Neural cell (in vitro differentiated cells): ENCODE data around the gene SERPINB2. TPM values are rescaled to one million over a fixed set of nuclear protein-coding genes. Genes with fewer than 3 reads are reported as not detected.

ENCODE experiments used
- H2AFZ ChIP-seq: fragments of 200-600, 300-800 bp; sonication (generic), shearing (Covaris generic); 2 replicates; pipeline ENCODE4 v1.6.0; 2014; ENCODE audit warnings: low read depth, mild to moderate bottlenecking, antibody characterized with exemption, low read length, moderate library complexity
- H3F3A ChIP-seq: fragments of 200-600 bp; shearing (Covaris generic); 2 replicates; pipeline ENCODE4 v1.6.1; 2016; ENCODE audit warnings: mild to moderate bottlenecking, moderate library complexity, mixed read lengths, antibody characterized with exemption, low read length; ENCODE audit not compliant: insufficient read depth, poor library complexity, severe bottlenecking
- H3K27ac ChIP-seq: fragments of 200-600, 300-800 bp; sonication (generic), shearing (Covaris generic); 2 replicates; pipeline ENCODE4 v1.5.1; 2014; ENCODE audit warnings: mild to moderate bottlenecking, low read length, moderate library complexity
- H3K27me3 ChIP-seq: fragments of 300-800, 200-600 bp; sonication (generic), shearing (Covaris generic); 2 replicates; pipeline ENCODE4 v1.6.0; 2014; ENCODE audit warnings: mild to moderate bottlenecking, low read depth, low read length, moderate library complexity; ENCODE audit not compliant: insufficient read depth
- H3K36me3 ChIP-seq: fragments of 300-800, 200-600 bp; sonication (generic), shearing (Covaris generic); 2 replicates; pipeline ENCODE4 v1.5.1; 2014; ENCODE audit warnings: mild to moderate bottlenecking, antibody characterized with exemption, low read length, moderate library complexity; ENCODE audit not compliant: insufficient read depth
- H3K4me2 ChIP-seq: fragments of 300-800, 200-600 bp; sonication (generic), shearing (Covaris generic); 2 replicates; pipeline ENCODE4 v1.6.0; 2014; ENCODE audit warnings: mild to moderate bottlenecking, low read length
- H3K4me3 ChIP-seq: fragments of 300-800, 200-600 bp; sonication (generic), shearing (Covaris generic); 2 replicates; pipeline ENCODE4 v1.5.1; 2014; ENCODE audit warnings: mild to moderate bottlenecking, low read length, moderate library complexity
- H3K79me2 ChIP-seq: fragments of 200-600 bp; shearing (Covaris generic); replicated peaks from 2 replicates; pipeline ENCODE4 v1.6.0; 2014; ENCODE audit warnings: mild to moderate bottlenecking, low read length, moderate library complexity; ENCODE audit not compliant: insufficient read depth
- H3K9ac ChIP-seq: fragments of 300-800, 200-600 bp; sonication (generic), shearing (Covaris generic); 2 replicates; pipeline ENCODE4 v1.6.1; 2016; ENCODE audit warnings: mild to moderate bottlenecking, low read length, mixed read lengths
- H3K9me2 ChIP-seq: fragments of 200-600 bp; shearing (Covaris generic); 2 replicates; pipeline ENCODE4 v1.6.1; 2016; ENCODE audit warnings: mild to moderate bottlenecking, low read length, mixed read lengths; ENCODE audit not compliant: insufficient read depth
- H3K9me3 ChIP-seq: fragments of 200-600, 300-800 bp; sonication (generic), shearing (Covaris generic); 2 replicates; pipeline ENCODE4 v1.6.1; 2016; ENCODE audit warnings: mild to moderate bottlenecking, mixed run types, low read length, moderate library complexity, mixed read lengths
- H4K20me1 ChIP-seq: fragments of 200-600 bp; shearing (Covaris generic); 2 replicates; pipeline ENCODE4 v1.6.1; 2016; ENCODE audit warnings: mild to moderate bottlenecking, mixed run types; ENCODE audit not compliant: insufficient read depth
- EP300 ChIP-seq: fragments of 450-650 bp; conservative IDR thresholded peaks from 2 replicates; pipeline ENCODE4 v1.6.1; 2014; ENCODE audit warnings: antibody characterized with exemption, mild to moderate bottlenecking, moderate library complexity; ENCODE audit not compliant: poor library complexity, severe bottlenecking
- EZH2 ChIP-seq: fragments of 200-600, 300-800 bp; shearing (Covaris generic), sonication (generic); IDR thresholded peaks from 2 replicates; pipeline ENCODE4 v1.6.1; 2014; ENCODE audit warnings: antibody characterized with exemption, low read length, borderline replicate concordance, mild to moderate bottlenecking; ENCODE audit not compliant: insufficient read depth, poor library complexity, severe bottlenecking
- MXI1 ChIP-seq: fragments of 450-650 bp; conservative IDR thresholded peaks from 2 replicates; pipeline ENCODE4 v1.6.1; 2014; ENCODE audit warnings: antibody characterized with exemption, mild to moderate bottlenecking; ENCODE audit not compliant: poor library complexity, severe bottlenecking
- POLR2AphosphoS5 ChIP-seq: IDR thresholded peaks from 2 replicates; pipeline ENCODE4 v1.6.1; 2012
- RAD21 ChIP-seq: fragments of 450-650 bp; conservative IDR thresholded peaks from 2 replicates; pipeline ENCODE4 v1.6.1; 2014; ENCODE audit warnings: antibody characterized with exemption, mild to moderate bottlenecking, moderate library complexity
- SMC3 ChIP-seq: fragments of 450-650 bp; conservative IDR thresholded peaks from 2 replicates; pipeline ENCODE4 v1.6.1; 2014; ENCODE audit warnings: antibody characterized with exemption, mild to moderate bottlenecking, moderate library complexity; ENCODE audit not compliant: poor library complexity
- TAF1 ChIP-seq: IDR thresholded peaks from 2 replicates; pipeline ENCODE4 v1.6.1; 2012; ENCODE audit warnings: low read depth
- polyA plus RNA-seq: library from polyadenylated mRNA; depleted of rRNA; stranded (reverse); fragments of >200 nt; gene quantifications from 2 replicates; pipeline ENCODE4 v1.2.3, GENCODE V29; 2014
- TF ChIP-seq, protein P1 (sequence below): fragments of 450-650 bp; IDR thresholded peaks from 2 replicates; pipeline ENCODE4 v1.5.1; 2014; ENCODE audit warnings: antibody characterized with exemption, mild to moderate bottlenecking, moderate library complexity; ENCODE audit not compliant: poor library complexity, severe bottlenecking
- TF ChIP-seq, protein P2 (sequence below): IDR thresholded peaks from 2 replicates; pipeline ENCODE4 v1.6.1; 2012; ENCODE audit warnings: borderline replicate concordance

The SERPINB2 gene
- polyA plus RNA-seq, 1 donor from 2014 or later, result not detected

- Histone ChIP-seq H3K27ac (no peak overlapping the region), H3K9me2 (no peaks in the 10 kb centered on the region), H3K9me3 (no peaks in the 10 kb centered on the region), H3K36me3 (no peaks in the 10 kb centered on the region), H2AFZ (no peak overlapping the region), H3K4me2 (no peak overlapping the region), H4K20me1 (no peaks in the 10 kb centered on the region), H3K27me3 (no peaks in the 10 kb centered on the region), H3K4me3 (no peak overlapping the region), H3K9ac (no peak overlapping the region), H3K79me2 (no peaks in the 10 kb centered on the region), H3F3A (no peaks in the 10 kb centered on the region)
- TF ChIP-seq, protein P1, sequence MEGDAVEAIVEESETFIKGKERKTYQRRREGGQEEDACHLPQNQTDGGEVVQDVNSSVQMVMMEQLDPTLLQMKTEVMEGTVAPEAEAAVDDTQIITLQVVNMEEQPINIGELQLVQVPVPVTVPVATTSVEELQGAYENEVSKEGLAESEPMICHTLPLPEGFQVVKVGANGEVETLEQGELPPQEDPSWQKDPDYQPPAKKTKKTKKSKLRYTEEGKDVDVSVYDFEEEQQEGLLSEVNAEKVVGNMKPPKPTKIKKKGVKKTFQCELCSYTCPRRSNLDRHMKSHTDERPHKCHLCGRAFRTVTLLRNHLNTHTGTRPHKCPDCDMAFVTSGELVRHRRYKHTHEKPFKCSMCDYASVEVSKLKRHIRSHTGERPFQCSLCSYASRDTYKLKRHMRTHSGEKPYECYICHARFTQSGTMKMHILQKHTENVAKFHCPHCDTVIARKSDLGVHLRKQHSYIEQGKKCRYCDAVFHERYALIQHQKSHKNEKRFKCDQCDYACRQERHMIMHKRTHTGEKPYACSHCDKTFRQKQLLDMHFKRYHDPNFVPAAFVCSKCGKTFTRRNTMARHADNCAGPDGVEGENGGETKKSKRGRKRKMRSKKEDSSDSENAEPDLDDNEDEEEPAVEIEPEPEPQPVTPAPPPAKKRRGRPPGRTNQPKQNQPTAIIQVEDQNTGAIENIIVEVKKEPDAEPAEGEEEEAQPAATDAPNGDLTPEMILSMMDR, result no peak
- TF ChIP-seq, protein P2, sequence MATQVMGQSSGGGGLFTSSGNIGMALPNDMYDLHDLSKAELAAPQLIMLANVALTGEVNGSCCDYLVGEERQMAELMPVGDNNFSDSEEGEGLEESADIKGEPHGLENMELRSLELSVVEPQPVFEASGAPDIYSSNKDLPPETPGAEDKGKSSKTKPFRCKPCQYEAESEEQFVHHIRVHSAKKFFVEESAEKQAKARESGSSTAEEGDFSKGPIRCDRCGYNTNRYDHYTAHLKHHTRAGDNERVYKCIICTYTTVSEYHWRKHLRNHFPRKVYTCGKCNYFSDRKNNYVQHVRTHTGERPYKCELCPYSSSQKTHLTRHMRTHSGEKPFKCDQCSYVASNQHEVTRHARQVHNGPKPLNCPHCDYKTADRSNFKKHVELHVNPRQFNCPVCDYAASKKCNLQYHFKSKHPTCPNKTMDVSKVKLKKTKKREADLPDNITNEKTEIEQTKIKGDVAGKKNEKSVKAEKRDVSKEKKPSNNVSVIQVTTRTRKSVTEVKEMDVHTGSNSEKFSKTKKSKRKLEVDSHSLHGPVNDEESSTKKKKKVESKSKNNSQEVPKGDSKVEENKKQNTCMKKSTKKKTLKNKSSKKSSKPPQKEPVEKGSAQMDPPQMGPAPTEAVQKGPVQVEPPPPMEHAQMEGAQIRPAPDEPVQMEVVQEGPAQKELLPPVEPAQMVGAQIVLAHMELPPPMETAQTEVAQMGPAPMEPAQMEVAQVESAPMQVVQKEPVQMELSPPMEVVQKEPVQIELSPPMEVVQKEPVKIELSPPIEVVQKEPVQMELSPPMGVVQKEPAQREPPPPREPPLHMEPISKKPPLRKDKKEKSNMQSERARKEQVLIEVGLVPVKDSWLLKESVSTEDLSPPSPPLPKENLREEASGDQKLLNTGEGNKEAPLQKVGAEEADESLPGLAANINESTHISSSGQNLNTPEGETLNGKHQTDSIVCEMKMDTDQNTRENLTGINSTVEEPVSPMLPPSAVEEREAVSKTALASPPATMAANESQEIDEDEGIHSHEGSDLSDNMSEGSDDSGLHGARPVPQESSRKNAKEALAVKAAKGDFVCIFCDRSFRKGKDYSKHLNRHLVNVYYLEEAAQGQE, result no peak
- no peak for TF ChIP-seq POLR2AphosphoS5
- TF ChIP-seq EP300, result no peak
- no peak for TF ChIP-seq RAD21
- TF ChIP-seq MXI1, result no peak
- no peak for TF ChIP-seq SMC3
- TF ChIP-seq TAF1, result no peak
- TF ChIP-seq EZH2, result no peak
These were observed 30.3 kb downstream of the SERPINB2 start for GRCh38 chr18:63917817-63918216.

DNA sequence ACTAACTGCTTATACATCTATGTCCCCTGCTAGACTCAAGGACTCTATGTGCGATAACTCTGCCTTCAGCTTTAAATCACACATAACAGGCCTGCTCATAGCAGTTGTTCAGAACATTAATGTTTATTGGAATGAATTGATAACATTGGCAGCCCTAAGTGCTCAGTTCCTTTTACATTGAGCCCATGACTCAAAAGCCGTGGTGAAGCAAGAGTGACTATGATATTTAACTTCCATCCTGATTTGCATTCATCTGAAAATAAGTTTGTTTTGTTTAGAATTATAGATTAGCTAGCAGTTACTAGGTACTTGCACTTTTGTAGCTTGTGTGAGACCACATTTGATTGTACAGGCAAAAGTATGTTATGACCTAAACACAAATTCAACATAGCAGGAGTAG lies 34.5 kb downstream of the SERPINB2 start:
- H3K4me3 ChIP-seq, result no peak overlapping the region
- H3K36me3 ChIP-seq, result no peaks in the 10 kb centered on the region
- no peaks in the 10 kb centered on the region for H4K20me1 ChIP-seq
- no peaks in the 10 kb centered on the region for H3F3A ChIP-seq
- H3K9me3 ChIP-seq, result no peaks in the 10 kb centered on the region
- H3K9me2 ChIP-seq, result no peaks in the 10 kb centered on the region
- no peaks in the 10 kb centered on the region for H3K79me2 ChIP-seq
- TF ChIP-seq, protein P2, result no peak
- TF ChIP-seq, protein P1, result no peak
- no peak for TF ChIP-seq RAD21
- TF ChIP-seq MXI1, result no peak
- TF ChIP-seq EZH2, result no peak
- TF ChIP-seq EP300, result no peak
- TF ChIP-seq POLR2AphosphoS5, result no peak
- no peak for TF ChIP-seq SMC3
- TF ChIP-seq TAF1, result no peak
- H3K4me2 ChIP-seq, result no peak overlapping the region
- H3K27ac ChIP-seq, result no peak overlapping the region
- H3K9ac ChIP-seq, result no peak overlapping the region
- no peaks in the 10 kb centered on the region for H3K27me3 ChIP-seq
- no peak overlapping the region for H2AFZ ChIP-seq
